ENCODE results near the gene IL4.
A peak's percentile ranks its signal among the peaks of the same experiment; 100 is the strongest.

The IL4 gene

GRCh38 chr5:132655821-132656773 lies 17.7 kb upstream of the IL4 start:
- H3K36me3 ChIP-seq, result no peaks in the 10 kb centered on the region
- no peaks in the 10 kb centered on the region for H3K9me3 ChIP-seq (ENCODE audit: severe bottlenecking)
- peak; percentile 30 for DNase-seq
- TF ChIP-seq CTCF (IDR thresholded peaks at IDR 0.05; ENCODE audit: low read depth, low read length), result 0 out of 2 replicates have a peak, but pooled peaks have one; percentile 12
- H3K27me3 ChIP-seq (ENCODE audit: insufficient read depth, low read depth, severe bottlenecking), result no peaks in the 10 kb centered on the region
- peak overlapping the region; percentile 27 for H3K4me3 ChIP-seq (ENCODE audit: low read depth, low read length)
- no peak overlapping the region for H3K27ac ChIP-seq

GRCh38 chr5:132656774-132657355 lies 16.9 kb upstream of the IL4 start:
- DNase-seq, result no peak
- H3K36me3 ChIP-seq, result no peaks in the 10 kb centered on the region
- H3K27ac ChIP-seq, result no peak overlapping the region
- TF ChIP-seq CTCF (IDR thresholded peaks at IDR 0.05; ENCODE audit: low read depth, low read length), result no peak
- no peak overlapping the region for H3K4me3 ChIP-seq (ENCODE audit: low read depth, low read length)
- H3K9me3 ChIP-seq (ENCODE audit: severe bottlenecking), result no peaks in the 10 kb centered on the region
- H3K27me3 ChIP-seq (ENCODE audit: insufficient read depth, low read depth, severe bottlenecking), result no peaks in the 10 kb centered on the region

GRCh38 chr5:132657676-132658380 lies 16.0 kb upstream of the IL4 start, which contains the start of gene IL13:
Gene IL13, plus strand, starts transcription at chr5:132658173. Its CDS starts 14 bp downstream, at chr5:132658187.
- no peak for TF ChIP-seq CTCF (IDR thresholded peaks at IDR 0.05; ENCODE audit: low read depth, low read length)
- no peak within 1 kb of the TSS for H3K27ac ChIP-seq

GRCh38 chr5:132658381-132659302 lies 15.1 kb upstream of the IL4 start:
- DNase-seq, result no peak
- Histone ChIP-seq H3K27me3 (ENCODE audit: insufficient read depth, low read depth, severe bottlenecking) (no peaks in the 10 kb centered on the region), H3K4me3 (ENCODE audit: low read depth, low read length) (no peak overlapping the region), H3K9me3 (ENCODE audit: severe bottlenecking) (no peaks in the 10 kb centered on the region), H3K27ac (no peak overlapping the region), H3K36me3 (no peaks in the 10 kb centered on the region)
- no peak for TF ChIP-seq CTCF (IDR thresholded peaks at IDR 0.05; ENCODE audit: low read depth, low read length)

More at GRCh38 chr5:132657676-132658380, 16.0 kb upstream of the IL4 start, which contains the start of gene IL13:
- Histone ChIP-seq H3K4me3 (ENCODE audit: low read depth, low read length) (no peak within 1 kb of the TSS), H3K27me3 (ENCODE audit: insufficient read depth, low read depth, severe bottlenecking) (no peaks in the 10 kb centered on the region), H3K9me3 (ENCODE audit: severe bottlenecking) (no peaks in the 10 kb centered on the region), H3K36me3 (no peaks in the 10 kb centered on the region)
- DNase-seq, result no peak
